HepG2 (cell line): ENCODE results near the gene ANKRD11. TPM values are rescaled to one million over a fixed set of nuclear protein-coding genes. Genes with fewer than 3 reads are reported as not detected.
A peak's percentile ranks its signal among the peaks of the same experiment; 100 is the strongest.

Source experiments
- ATAC-seq: fragments of 200-7000 bp; cut with Tn5 transposase; 3 replicates; pipeline ENCODE4 v1.9.1; 2020; ENCODE audit warnings: mild to moderate bottlenecking, moderate library complexity
- BruUV-seq: library from RNA; stranded (reverse); fragments of 400-500 nt; replicated peaks from 2 replicates; lab custom pipeline; 2021; lab: Mats Ljungman, UMichigan
- CTCF ChIA-PET: fragments of 300-600 bp; formaldehyde crosslinking; extraction: SDS; loops from one replicate; lab custom pipeline; 2021; ENCODE audit warnings: low total read pairs, inconsistent platforms, low intra/inter-chr PET ratio; lab: Yijun Ruan, JAX
- POLR2A ChIA-PET: fragments of 350-600 bp; sonication (Branson Sonifier 250); formaldehyde crosslinking; loops from one replicate; lab custom pipeline; 2020; ENCODE audit warnings: antibody characterized with exemption, inconsistent platforms; lab: Yijun Ruan, JAX
- DNase-seq: peaks from one replicate; pipeline ENCODE4 v3.0.0-alpha.2; 2015; ENCODE audit warnings: low spot score
- FAIRE-seq: peaks from 3 replicates; lab custom pipeline; 2011; peaks lifted over from hg19 to GRCh38; lab: Jason Lieb, UNC
- H2AFZ ChIP-seq: one replicate; pipeline ENCODE4 v1.6.1; 2011; ENCODE audit warnings: low read length, inconsistent platforms
- H3K27ac ChIP-seq: fragments of 300-600 bp; 3 replicates; pipeline ENCODE4 v1.8.0; 2011; ENCODE audit warnings: mixed run types, mild to moderate bottlenecking, mixed read lengths, low read length, inconsistent platforms; ENCODE audit not compliant: insufficient read depth; ENCODE audit errors: extremely low read length
- H3K27me3 ChIP-seq, 2 experiments: fragments of 200-600 bp in 1 of 2; 2 replicates in 1 of 2; 3 replicates in 1 of 2; pipeline versions ENCODE4 v1.6.0 to v1.8.0; 2011; ENCODE audit warnings: low read length in 2 of 2, mild to moderate bottlenecking in 2 of 2, moderate library complexity in 2 of 2, inconsistent platforms in 1 of 2; ENCODE audit not compliant: insufficient read depth in 2 of 2, control insufficient read depth in 1 of 2
- H3K36me3 ChIP-seq, 2 experiments: fragments of 200-600 bp in 1 of 2; replicated peaks in 1 of 2; 2 replicates in 1 of 2; 3 replicates in 1 of 2; pipeline versions ENCODE4 v1.5.1 to v1.8.0; 2011; ENCODE audit warnings: low read length in 2 of 2, inconsistent platforms in 1 of 2; ENCODE audit not compliant: insufficient read depth in 2 of 2, control insufficient read depth in 1 of 2
- H3K4me1 ChIP-seq: 2 replicates; pipeline ENCODE4 v1.5.1; 2012; ENCODE audit warnings: low read length, inconsistent platforms; ENCODE audit not compliant: insufficient read depth
- H3K4me2 ChIP-seq: 2 replicates; pipeline ENCODE4 v1.6.0; 2011; ENCODE audit warnings: low read depth, low read length, inconsistent platforms
- H3K4me3 ChIP-seq, 3 experiments: fragments of 200-600 bp in 1 of 3; sonication (generic), shearing (Covaris generic) in 1 of 3; replicated peaks in 1 of 3; 2 replicates each; pipeline ENCODE4 v1.5.1; 2011 to 2016; ENCODE audit warnings: low read length in 3 of 3, inconsistent platforms in 2 of 3, low read depth in 2 of 3, mild to moderate bottlenecking in 2 of 3, control low read depth in 1 of 3, mixed read lengths in 1 of 3; ENCODE audit not compliant: insufficient read depth in 1 of 3
- H3K79me2 ChIP-seq: one replicate; pipeline ENCODE4 v1.6.1; 2011; ENCODE audit warnings: low read length, inconsistent platforms; ENCODE audit not compliant: insufficient read depth
- H3K9ac ChIP-seq: 2 replicates; pipeline ENCODE4 v1.6.0; 2011; ENCODE audit warnings: mild to moderate bottlenecking, low read depth, low read length, inconsistent platforms; ENCODE audit not compliant: insufficient read depth
- H3K9me3 ChIP-seq: 2 replicates; pipeline ENCODE4 v1.5.1; 2012; ENCODE audit warnings: mild to moderate bottlenecking, low read length
- H4K20me1 ChIP-seq: 2 replicates; pipeline ENCODE4 v1.6.0; 2011; ENCODE audit warnings: inconsistent platforms, mild to moderate bottlenecking, low read length, moderate library complexity; ENCODE audit not compliant: insufficient read depth
- FOXA1 ChIP-seq, 2 experiments: fragments of 450-650 bp in 1 of 2; sonication (generic) in 1 of 2; formaldehyde crosslinking in 1 of 2; IDR thresholded peaks; 2 replicates each; pipeline versions ENCODE4 v1.4.0 to v1.6.1; 2016 to 2020; ENCODE audit warnings: missing genetic modification reagents in 1 of 2
- NFIB ChIP-seq: sonication (generic); formaldehyde crosslinking; IDR thresholded peaks from 2 replicates; pipeline ENCODE4 v1.9.0; 2021; ENCODE audit warnings: missing genetic modification reagents, mild to moderate bottlenecking, borderline replicate concordance
- NR2C2 ChIP-seq: sonication (generic); formaldehyde crosslinking; IDR thresholded peaks from 2 replicates; pipeline ENCODE4 v1.4.0; 2020; ENCODE audit warnings: missing genetic modification reagents, mild to moderate bottlenecking, moderate library complexity, borderline replicate concordance
- SOX6 ChIP-seq, 2 experiments: fragments of 450-650 bp in 1 of 2; sonication (generic) in 1 of 2; formaldehyde crosslinking in 1 of 2; IDR thresholded peaks; 2 replicates each; pipeline versions ENCODE4 v1.4.0 to v1.6.1; 2017 to 2020; ENCODE audit warnings: antibody characterized with exemption in 1 of 2, mild to moderate bottlenecking in 1 of 2, missing genetic modification reagents in 1 of 2
- XRCC5 ChIP-seq: fragments of 200-400 bp; formaldehyde crosslinking; optimal IDR thresholded peaks from 2 replicates; pipeline ENCODE3; 2017; ENCODE audit warnings: mild to moderate bottlenecking, low read length
- ZMYM2 ChIP-seq: sonication (generic); formaldehyde crosslinking; IDR thresholded peaks from 2 replicates; pipeline ENCODE4 v1.8.0; 2022; ENCODE audit warnings: mild to moderate bottlenecking, missing genetic modification reagents
- ZNF205 ChIP-seq: IDR thresholded peaks from 2 replicates; pipeline ENCODE4 v1.6.1; 2018; ENCODE audit warnings: missing biosample characterization, missing genetic modification reagents
- ZNF609 ChIP-seq: sonication (generic); formaldehyde crosslinking; IDR thresholded peaks from 2 replicates; pipeline ENCODE4 v1.4.0; 2020; ENCODE audit warnings: mild to moderate bottlenecking, missing genetic modification reagents, borderline replicate concordance
- ZNF710 ChIP-seq: sonication (generic); formaldehyde crosslinking; IDR thresholded peaks from 2 replicates; pipeline ENCODE4 v1.5.0; 2020; ENCODE audit warnings: mild to moderate bottlenecking, missing genetic modification reagents, borderline replicate concordance
- WGBS: methylation state at CpG from one replicate; pipeline ENCODE4 v1.1.6; 2017; ENCODE audit warnings: low lambda C conversion rate; 5-methylcytosine and 5-hydroxymethylcytosine counted together
- in situ Hi-C: cut with HindIII; loops from 2 replicates; pipeline ENCODE4 v1.10.0; 2017; ENCODE audit warnings: low pct_unique_long_range_greater_than_20kb; ENCODE audit not compliant: extremely low pct_ligation_motif_present
- intact Hi-C: fragments of 100-400 bp; cut with micrococcal nuclease; formaldehyde crosslinking; loops from one replicate; pipeline ENCODE4 v1.10.0; 2022; ENCODE audit not compliant: unreplicated experiment
- polyA plus RNA-seq, 8 experiments: library from polyadenylated mRNA; depleted of rRNA in 3 of 8; stranded (reverse) in 7 of 8; unstranded in 1 of 8; fragments of >200 nt; fragmentation: Illumina TruSeq in 4 of 8; extraction: Trizol in 4 of 8; gene quantifications; 2 replicates each; pipeline versions ENCODE4 v1.2.1 to v1.2.3, GENCODE V29; 2011 to 2016; ENCODE audit warnings: low read depth in 4 of 8, missing spikeins in 1 of 8, mixed read lengths in 1 of 8; ENCODE audit not compliant: insufficient read depth in 1 of 8
- total RNA-seq, 5 experiments: library from RNA; depleted of rRNA; stranded (reverse); fragments of >200 nt; fragmentation: Illumina TruSeq; extraction: Trizol; gene quantifications; 2 replicates each; pipeline ENCODE4 v1.2.3, GENCODE V29; 2016; ENCODE audit warnings: low read depth in 1 of 5
- TF ChIP-seq, protein P1 (sequence below): sonication (generic); formaldehyde crosslinking; IDR thresholded peaks from 2 replicates; pipeline ENCODE4 v1.4.0; 2020; ENCODE audit warnings: missing genetic modification reagents, borderline replicate concordance

ANKRD11 gene
- total and polyA plus RNA-seq, 2 of the 13 experiments (the other 11 are each of a cell fraction or from before 2014, with no cell fraction given) = 21.4 to 38.4 TPM

GRCh38 chr16:89481356-89481955 lies 8.9 kb downstream of the ANKRD11 start (continued):
- TF ChIP-seq ZNF609 (CRISPR knock-in tag) (no peak), ZNF710 (CRISPR knock-in tag) (no peak)
- TF ChIP-seq, all 625 proteins: peak for 0

DNA sequence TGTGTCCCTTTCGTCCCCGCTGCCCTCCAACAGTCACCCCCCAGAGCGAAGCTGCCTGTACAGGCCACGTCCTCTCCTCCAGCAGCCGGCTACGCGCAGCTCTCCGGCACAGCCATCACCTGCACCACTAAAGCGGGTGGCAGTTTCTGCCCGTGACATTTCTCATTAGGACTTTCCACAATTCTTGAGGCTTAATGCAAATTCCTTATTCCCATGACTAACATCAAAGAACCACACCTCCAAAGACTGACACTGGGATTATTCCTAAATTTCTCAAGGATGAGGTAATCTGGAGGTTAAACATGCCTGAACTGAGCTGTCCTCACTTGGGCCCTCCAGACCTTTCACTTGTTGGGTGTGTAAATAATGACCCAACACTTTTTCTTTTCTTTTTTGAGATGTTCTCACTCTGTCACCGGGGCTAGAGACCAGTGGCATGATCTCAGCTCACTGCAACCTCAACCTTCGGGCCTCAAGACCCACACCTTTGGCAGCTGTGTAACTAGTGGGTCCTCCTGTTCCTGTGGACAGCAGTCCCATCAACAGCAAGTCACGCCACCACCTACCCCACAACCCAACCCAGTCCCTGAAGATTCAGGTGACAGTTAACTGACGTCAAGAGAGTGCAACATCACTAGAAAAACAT lies 11.7 kb downstream of the ANKRD11 start:
- peak; percentile 76 for ATAC-seq
- Histone ChIP-seq H2AFZ (no peak overlapping the region), H3K36me3 (peaks cover 8 to 39% of the 10 kb centered on the region in 2 experiments; a peak in 4 of 5 replicates), H4K20me1 (peaks cover 92% of the 10 kb centered on the region), H3K4me1 (peaks cover 91% of the 10 kb centered on the region), H3K9me3 (no peaks in the 10 kb centered on the region), H3K79me2 (peaks cover 91% of the 10 kb centered on the region), H3K4me2 (peak overlapping the region; percentile 46), H3K4me3 (no peak overlapping the region), H3K27me3 (no peaks in the 10 kb centered on the region), H3K9ac (peak overlapping the region; percentile 17; the same call in 1 of the 2 replicates), H3K27ac (peak overlapping the region; percentile 64)
- no TSS peak for BruUV-seq
- peak; percentile 84 for DNase-seq
- ChIA-PET POLR2A (interaction anchor here (1.1 to 1.9 kb wide), 4 partner anchors 10 to 34 kb away, joined by 3 to 14 read pairs (median 5); partner anchors contain the start of gene SPG7), CTCF (no interaction called here)
- in situ Hi-C loops = no loop called here
- WGBS = 71% methylated on average over 14 of the region's 14 CpGs
- intact Hi-C loops = loop anchor here (5.0 kb wide), 1 partner anchor 56 kb away; no protein-coding TSS in a partner anchor
- FAIRE-seq = peak; percentile 88
- no peak for TF ChIP-seq SOX6 (IDR thresholded peaks at IDR 0.05)
- peak; percentile 27 for TF ChIP-seq SOX6 (CRISPR knock-in tag; IDR thresholded peaks at IDR 0.05)
- peak; percentile 29 for TF ChIP-seq XRCC5
- TF ChIP-seq FOXA1 (IDR thresholded peaks at IDR 0.05) = no peak
- TF ChIP-seq FOXA1 (CRISPR knock-in tag; IDR thresholded peaks at IDR 0.05) = peak; percentile 62; the same call in 1 of the 2 replicates
- no peak; the same call in 1 of the 2 replicates for TF ChIP-seq NR2C2 (CRISPR knock-in tag)
- no peak for TF ChIP-seq ZNF205 (CRISPR knock-in tag)
- TF ChIP-seq NFIB = no peak
- TF ChIP-seq ZMYM2 = 0 out of 2 replicates have a peak, but pooled peaks have one; percentile 42
- TF ChIP-seq, protein P1, sequence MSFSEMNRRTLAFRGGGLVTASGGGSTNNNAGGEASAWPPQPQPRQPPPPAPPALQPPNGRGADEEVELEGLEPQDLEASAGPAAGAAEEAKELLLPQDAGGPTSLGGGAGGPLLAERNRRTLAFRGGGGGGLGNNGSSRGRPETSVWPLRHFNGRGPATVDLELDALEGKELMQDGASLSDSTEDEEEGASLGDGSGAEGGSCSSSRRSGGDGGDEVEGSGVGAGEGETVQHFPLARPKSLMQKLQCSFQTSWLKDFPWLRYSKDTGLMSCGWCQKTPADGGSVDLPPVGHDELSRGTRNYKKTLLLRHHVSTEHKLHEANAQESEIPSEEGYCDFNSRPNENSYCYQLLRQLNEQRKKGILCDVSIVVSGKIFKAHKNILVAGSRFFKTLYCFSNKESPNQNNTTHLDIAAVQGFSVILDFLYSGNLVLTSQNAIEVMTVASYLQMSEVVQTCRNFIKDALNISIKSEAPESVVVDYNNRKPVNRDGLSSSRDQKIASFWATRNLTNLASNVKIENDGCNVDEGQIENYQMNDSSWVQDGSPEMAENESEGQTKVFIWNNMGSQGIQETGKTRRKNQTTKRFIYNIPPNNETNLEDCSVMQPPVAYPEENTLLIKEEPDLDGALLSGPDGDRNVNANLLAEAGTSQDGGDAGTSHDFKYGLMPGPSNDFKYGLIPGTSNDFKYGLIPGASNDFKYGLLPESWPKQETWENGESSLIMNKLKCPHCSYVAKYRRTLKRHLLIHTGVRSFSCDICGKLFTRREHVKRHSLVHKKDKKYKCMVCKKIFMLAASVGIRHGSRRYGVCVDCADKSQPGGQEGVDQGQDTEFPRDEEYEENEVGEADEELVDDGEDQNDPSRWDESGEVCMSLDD = no peak
